Measurements from ENCODE around the gene RAB35.
"Not testable (repeated sequence)": the region's sequence is repeated elsewhere in the genome, so short reads cannot be mapped to it uniquely, and the experiment has no call there.

RAB35 gene

DNA sequence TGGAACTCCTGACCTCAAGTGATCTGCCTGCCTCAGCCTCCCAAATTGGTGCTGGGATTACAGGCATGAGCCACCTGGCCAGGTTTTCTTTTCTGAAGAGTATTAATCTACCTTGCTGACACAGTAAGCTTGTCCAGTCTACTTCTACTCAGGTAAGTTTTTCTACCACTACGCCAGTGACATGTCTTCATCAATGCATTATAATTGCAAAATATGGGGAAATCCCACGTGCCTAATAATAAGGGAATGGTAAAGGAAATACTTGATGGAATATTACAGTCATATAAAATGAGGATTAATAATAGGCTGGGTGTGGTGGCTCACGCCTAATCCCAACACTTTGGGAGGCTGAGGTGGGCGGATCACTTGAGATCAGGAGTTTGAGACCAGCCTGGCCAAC is 62.3 kb downstream of the RAB35 start:
- no peaks in the 10 kb centered on the region for H3K36me3 ChIP-seq (ENCODE audit: control insufficient read depth, insufficient read depth, low read length)
- H3K27me3 ChIP-seq (replicated peaks; ENCODE audit: control insufficient read depth, insufficient read depth, low read length), result no peaks in the 10 kb centered on the region
- TF ChIP-seq, protein P1, sequence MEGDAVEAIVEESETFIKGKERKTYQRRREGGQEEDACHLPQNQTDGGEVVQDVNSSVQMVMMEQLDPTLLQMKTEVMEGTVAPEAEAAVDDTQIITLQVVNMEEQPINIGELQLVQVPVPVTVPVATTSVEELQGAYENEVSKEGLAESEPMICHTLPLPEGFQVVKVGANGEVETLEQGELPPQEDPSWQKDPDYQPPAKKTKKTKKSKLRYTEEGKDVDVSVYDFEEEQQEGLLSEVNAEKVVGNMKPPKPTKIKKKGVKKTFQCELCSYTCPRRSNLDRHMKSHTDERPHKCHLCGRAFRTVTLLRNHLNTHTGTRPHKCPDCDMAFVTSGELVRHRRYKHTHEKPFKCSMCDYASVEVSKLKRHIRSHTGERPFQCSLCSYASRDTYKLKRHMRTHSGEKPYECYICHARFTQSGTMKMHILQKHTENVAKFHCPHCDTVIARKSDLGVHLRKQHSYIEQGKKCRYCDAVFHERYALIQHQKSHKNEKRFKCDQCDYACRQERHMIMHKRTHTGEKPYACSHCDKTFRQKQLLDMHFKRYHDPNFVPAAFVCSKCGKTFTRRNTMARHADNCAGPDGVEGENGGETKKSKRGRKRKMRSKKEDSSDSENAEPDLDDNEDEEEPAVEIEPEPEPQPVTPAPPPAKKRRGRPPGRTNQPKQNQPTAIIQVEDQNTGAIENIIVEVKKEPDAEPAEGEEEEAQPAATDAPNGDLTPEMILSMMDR (IDR thresholded peaks at IDR 0.05; ENCODE audit: insufficient read depth, low read length, poor library complexity, severe bottlenecking), result no peak
- H3K4me3 ChIP-seq (replicated peaks; ENCODE audit: low read depth, low read length), result no peak overlapping the region
- no peak for DNase-seq (ENCODE audit: extremely low read depth, insufficient read length)

DNA sequence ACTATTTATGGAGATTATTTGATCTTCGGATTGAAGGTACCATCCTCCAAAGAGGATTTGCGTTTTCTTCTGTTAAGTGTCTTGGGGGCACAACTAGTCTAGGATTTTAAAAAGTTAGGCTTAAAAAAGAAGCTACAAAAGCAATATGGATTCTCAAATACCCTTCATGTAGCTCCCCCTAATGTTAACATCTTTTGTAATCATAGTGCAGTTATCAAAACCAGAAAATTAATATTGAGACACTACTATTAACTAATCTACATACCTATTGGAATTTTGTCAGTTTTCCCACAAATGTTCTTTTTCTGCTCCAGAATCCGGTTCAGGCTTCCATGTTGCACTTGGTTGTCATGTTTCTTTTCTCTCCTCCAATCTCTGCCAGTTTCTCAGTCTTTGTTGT is 65.0 kb downstream of the RAB35 start:
- no peak for DNase-seq (ENCODE audit: extremely low read depth, insufficient read length)
- TF ChIP-seq, protein P1 (IDR thresholded peaks at IDR 0.05; ENCODE audit: insufficient read depth, low read length, poor library complexity, severe bottlenecking), result no peak
- H3K36me3 ChIP-seq (ENCODE audit: control insufficient read depth, insufficient read depth, low read length), result no peaks in the 10 kb centered on the region
- H3K4me3 ChIP-seq (replicated peaks; ENCODE audit: low read depth, low read length), result no peak overlapping the region
- no peaks in the 10 kb centered on the region for H3K27me3 ChIP-seq (replicated peaks; ENCODE audit: control insufficient read depth, insufficient read depth, low read length)

DNA sequence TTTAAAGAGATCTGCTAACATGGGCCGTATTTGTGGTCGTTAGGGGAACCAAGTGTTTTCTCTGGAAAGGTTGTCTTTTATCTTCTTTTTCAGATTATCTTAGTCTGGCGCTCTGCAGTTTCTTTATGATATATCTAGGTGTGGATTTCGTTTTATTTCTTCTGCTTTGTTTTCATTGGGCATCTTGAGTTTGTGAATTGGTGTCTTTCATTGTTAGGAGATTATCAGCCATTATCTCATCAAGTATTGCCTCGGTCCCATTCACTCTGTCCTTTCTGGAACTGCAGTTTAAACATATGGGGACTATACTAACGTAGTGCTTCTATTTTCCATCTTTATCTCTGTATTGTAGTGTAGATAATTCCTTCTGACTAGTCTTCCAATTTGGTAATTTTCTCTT is 67.1 kb downstream of the RAB35 start:
- H3K4me3 ChIP-seq (replicated peaks; ENCODE audit: low read depth, low read length), result no peak overlapping the region
- no peaks in the 10 kb centered on the region for H3K36me3 ChIP-seq (ENCODE audit: control insufficient read depth, insufficient read depth, low read length)
- no peak for DNase-seq (ENCODE audit: extremely low read depth, insufficient read length)
- TF ChIP-seq, protein P1 (IDR thresholded peaks at IDR 0.05; ENCODE audit: insufficient read depth, low read length, poor library complexity, severe bottlenecking), result no peak
- no peaks in the 10 kb centered on the region for H3K27me3 ChIP-seq (replicated peaks; ENCODE audit: control insufficient read depth, insufficient read depth, low read length)

DNA sequence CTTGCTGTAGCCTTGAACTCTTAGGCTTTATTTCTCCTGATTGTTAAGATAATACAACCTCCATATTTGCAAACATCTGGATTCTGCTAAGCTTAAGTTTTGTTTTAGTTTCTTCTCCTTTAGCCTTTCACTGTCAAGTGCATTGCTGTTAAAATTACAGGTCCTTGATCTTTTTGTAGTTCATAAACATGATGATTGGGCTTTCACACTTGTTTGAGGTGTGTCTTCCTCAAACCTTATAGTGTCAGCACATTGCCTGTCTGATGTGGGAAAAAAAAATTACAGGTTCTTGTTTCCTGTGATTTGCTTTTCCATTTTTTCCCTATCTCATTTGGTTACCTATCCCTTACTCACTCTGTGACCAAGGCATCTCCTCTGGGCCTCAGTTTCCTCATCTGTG is 68.3 kb downstream of the RAB35 start:
- TF ChIP-seq, protein P1 (IDR thresholded peaks at IDR 0.05; ENCODE audit: insufficient read depth, low read length, poor library complexity, severe bottlenecking), result no peak
- H3K36me3 ChIP-seq (ENCODE audit: control insufficient read depth, insufficient read depth, low read length), result no peaks in the 10 kb centered on the region
- H3K27me3 ChIP-seq (replicated peaks; ENCODE audit: control insufficient read depth, insufficient read depth, low read length), result no peaks in the 10 kb centered on the region
- H3K4me3 ChIP-seq (replicated peaks; ENCODE audit: low read depth, low read length), result no peak overlapping the region
- DNase-seq (ENCODE audit: extremely low read depth, insufficient read length), result no peak

DNA sequence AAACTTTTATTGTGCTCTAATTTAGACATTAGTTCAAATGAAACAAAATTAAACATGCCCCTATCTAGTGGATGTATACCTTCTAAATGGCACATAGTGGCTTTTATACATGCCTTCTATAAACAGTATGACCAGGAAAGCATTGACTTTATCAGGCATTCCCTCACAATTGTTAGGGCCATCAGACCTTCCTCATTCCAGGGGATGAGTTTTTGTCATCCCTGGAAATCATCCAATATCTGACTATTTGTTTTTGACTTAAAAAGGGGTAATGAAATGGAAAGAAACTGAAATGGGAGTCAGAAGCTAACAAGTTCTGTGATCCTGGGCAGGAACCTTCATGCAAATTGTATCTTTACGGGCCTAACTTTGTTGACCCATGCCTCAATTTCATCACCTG is 69.5 kb downstream of the RAB35 start:
- H3K4me3 ChIP-seq (replicated peaks; ENCODE audit: low read depth, low read length), result no peak overlapping the region
- no peak for DNase-seq (ENCODE audit: extremely low read depth, insufficient read length)
- TF ChIP-seq, protein P1 (IDR thresholded peaks at IDR 0.05; ENCODE audit: insufficient read depth, low read length, poor library complexity, severe bottlenecking), result no peak
- no peaks in the 10 kb centered on the region for H3K36me3 ChIP-seq (ENCODE audit: control insufficient read depth, insufficient read depth, low read length)
- H3K27me3 ChIP-seq (replicated peaks; ENCODE audit: control insufficient read depth, insufficient read depth, low read length), result no peaks in the 10 kb centered on the region

DNA sequence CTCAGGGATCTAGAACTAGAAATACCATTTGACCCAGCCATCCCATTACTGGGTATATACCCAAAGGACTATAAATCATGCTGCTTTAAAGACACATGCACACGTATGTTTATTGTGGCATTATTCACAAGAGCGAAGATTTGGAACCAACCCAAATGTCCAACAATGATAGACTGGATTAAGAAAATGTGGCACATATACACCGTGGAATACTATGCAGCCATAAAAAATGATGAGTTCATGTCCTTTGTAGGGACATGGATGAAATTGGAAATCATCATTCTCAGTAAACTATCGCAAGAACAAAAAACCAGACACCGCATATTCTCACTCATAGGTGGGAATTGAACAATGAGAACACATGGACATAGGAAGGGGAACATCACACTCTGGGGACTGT is 71.2 kb downstream of the RAB35 start:
- DNase-seq (ENCODE audit: extremely low read depth, insufficient read length); H3K27me3 ChIP-seq (replicated peaks; ENCODE audit: control insufficient read depth, insufficient read depth, low read length): not testable (repeated sequence)

More for the DNA sequence above, 71.2 kb downstream of the RAB35 start:
- not testable (repeated sequence) for H3K4me3 ChIP-seq (replicated peaks; ENCODE audit: low read depth, low read length); H3K36me3 ChIP-seq (ENCODE audit: control insufficient read depth, insufficient read depth, low read length)
